ENCODE results near the gene SMAD3.

- TF ChIP-seq CTCF (IDR thresholded peaks at IDR 0.05) (no peak), POLR2A (IDR thresholded peaks at IDR 0.05) (no peak)
Observed at GRCh38 chr15:67039384-67040075, 25.9 kb upstream of the SMAD3 start.
